ENCODE data around the gene PLEKHG4B. TPM values are rescaled to one million over a fixed set of nuclear protein-coding genes. Genes with fewer than 3 reads are reported as not detected.

PLEKHG4B gene
- polyA plus RNA-seq, 1 of the 3 experiments (the other 2 are of a cell fraction) = 0.18 TPM

- peaks cover 5% of the 10 kb centered on the region for H3F3A ChIP-seq (replicated peaks; ENCODE audit: insufficient read depth)
- peaks cover 53% of the 10 kb centered on the region for H3K79me2 ChIP-seq (ENCODE audit: insufficient read depth)
- no peaks in the 10 kb centered on the region for H3K9me3 ChIP-seq
- no peaks in the 10 kb centered on the region for H3K9me2 ChIP-seq
- DNase-seq = no peak
- H2AFZ ChIP-seq (ENCODE audit: low read depth) = no peak overlapping the region
- H3K9ac ChIP-seq = no peak overlapping the region
- ChIA-PET POLR2A (no interaction called here), CTCF (interaction anchor here (1.6 kb wide), 1 partner anchor 16 kb away, joined by 5 read pairs; no protein-coding TSS in a partner anchor)
- TF ChIP-seq YY1 (IDR thresholded peaks at IDR 0.05; ENCODE audit: low read depth) (no peak), NFIC (IDR thresholded peaks at IDR 0.05; ENCODE audit: borderline replicate concordance) (no peak), RXRA (IDR thresholded peaks at IDR 0.05; ENCODE audit: borderline replicate concordance, low read depth) (no peak), ELF1 (IDR thresholded peaks at IDR 0.05) (no peak), ZBTB33 (IDR thresholded peaks at IDR 0.05; ENCODE audit: borderline replicate concordance, low read depth) (no peak), PBX3 (IDR thresholded peaks at IDR 0.05) (no peak), USF1 (IDR thresholded peaks at IDR 0.05; ENCODE audit: borderline replicate concordance, low read depth) (no peak), USF2 (IDR thresholded peaks at IDR 0.05; ENCODE audit: borderline replicate concordance, low read depth, low read length) (no peak), CHD2 (IDR thresholded peaks at IDR 0.05; ENCODE audit: low read length, partially characterized antibody) (no peak), MAX (IDR thresholded peaks at IDR 0.05; ENCODE audit: low read depth) (no peak), FOXM1 (IDR thresholded peaks at IDR 0.05; ENCODE audit: low read depth) (no peak), TAF1 (IDR thresholded peaks at IDR 0.05; ENCODE audit: borderline replicate concordance, low read depth, low read length) (no peak), FOXJ3 (CRISPR knock-in tag; IDR thresholded peaks at IDR 0.05) (no peak), MXI1 (IDR thresholded peaks at IDR 0.05; ENCODE audit: low read depth, low read length) (no peak), GABPA (IDR thresholded peaks at IDR 0.05; ENCODE audit: low read depth) (no peak), TCF12 (IDR thresholded peaks at IDR 0.05) (no peak), RFX5 (IDR thresholded peaks at IDR 0.05; ENCODE audit: low read length) (no peak)
- H3K4me1 ChIP-seq (ENCODE audit: control insufficient read depth in 1 of 2, insufficient read depth in 2 of 2, low read depth in 1 of 2, low read length in 1 of 2) = peaks cover 0 to 4% of the 10 kb centered on the region in 2 experiments; a peak in 1 of 4 replicates
- H3K27ac ChIP-seq (ENCODE audit: low read depth in 2 of 2, low read length in 1 of 2) = no peak overlapping the region
- no peak overlapping the region for H3K4me3 ChIP-seq (ENCODE audit: low read depth in 2 of 2, low read length in 1 of 2)
- 98% methylated on average over 30 of the region's 30 CpGs for WGBS (ENCODE audit: low lambda C conversion rate)
- no peak overlapping the region for H3K4me2 ChIP-seq
- peaks cover 56% of the 10 kb centered on the region for H4K20me1 ChIP-seq (ENCODE audit: insufficient read depth)
- no peaks in the 10 kb centered on the region for H3K27me3 ChIP-seq (ENCODE audit: insufficient read depth)
- H3K36me3 ChIP-seq (replicated peaks in 1 of 2; ENCODE audit: control insufficient read depth in 1 of 2, insufficient read depth in 2 of 2, low read length in 1 of 2) = peaks cover 14 to 24% of the 10 kb centered on the region in 2 experiments
These were observed 113.2 kb downstream of the PLEKHG4B start for GRCh38 chr5:204966-205670.

Data from SK-N-SH (cell line).